HepG2 (cell line): ENCODE data around the gene BBS5. TPM values are rescaled to one million over a fixed set of nuclear protein-coding genes. Genes with fewer than 3 reads are reported as not detected.

Experiments used
- ATAC-seq: fragments of 200-7000 bp; cut with Tn5 transposase; 3 replicates; pipeline ENCODE4 v1.9.1; 2020; ENCODE audit warnings: mild to moderate bottlenecking, moderate library complexity
- BruUV-seq: library from RNA; stranded (reverse); fragments of 400-500 nt; replicated peaks from 2 replicates; lab custom pipeline; 2021; lab: Mats Ljungman, UMichigan
- CTCF ChIA-PET: fragments of 300-600 bp; formaldehyde crosslinking; extraction: SDS; loops from one replicate; lab custom pipeline; 2021; ENCODE audit warnings: low total read pairs, inconsistent platforms, low intra/inter-chr PET ratio; lab: Yijun Ruan, JAX
- POLR2A ChIA-PET: fragments of 350-600 bp; sonication (Branson Sonifier 250); formaldehyde crosslinking; loops from one replicate; lab custom pipeline; 2020; ENCODE audit warnings: antibody characterized with exemption, inconsistent platforms; lab: Yijun Ruan, JAX
- DNase-seq: peaks from one replicate; pipeline ENCODE4 v3.0.0-alpha.2; 2015; ENCODE audit warnings: low spot score
- FAIRE-seq: peaks from 3 replicates; lab custom pipeline; 2011; peaks lifted over from hg19 to GRCh38; lab: Jason Lieb, UNC
- H2AFZ ChIP-seq: one replicate; pipeline ENCODE4 v1.6.1; 2011; ENCODE audit warnings: low read length, inconsistent platforms
- H3K27ac ChIP-seq: fragments of 300-600 bp; 3 replicates; pipeline ENCODE4 v1.8.0; 2011; ENCODE audit warnings: mixed run types, mild to moderate bottlenecking, mixed read lengths, low read length, inconsistent platforms; ENCODE audit not compliant: insufficient read depth; ENCODE audit errors: extremely low read length
- H3K27me3 ChIP-seq, 2 experiments: fragments of 200-600 bp in 1 of 2; 2 replicates in 1 of 2; 3 replicates in 1 of 2; pipeline versions ENCODE4 v1.6.0 to v1.8.0; 2011; ENCODE audit warnings: low read length in 2 of 2, mild to moderate bottlenecking in 2 of 2, moderate library complexity in 2 of 2, inconsistent platforms in 1 of 2; ENCODE audit not compliant: insufficient read depth in 2 of 2, control insufficient read depth in 1 of 2
- H3K36me3 ChIP-seq, 2 experiments: fragments of 200-600 bp in 1 of 2; replicated peaks in 1 of 2; 2 replicates in 1 of 2; 3 replicates in 1 of 2; pipeline versions ENCODE4 v1.5.1 to v1.8.0; 2011; ENCODE audit warnings: low read length in 2 of 2, inconsistent platforms in 1 of 2; ENCODE audit not compliant: insufficient read depth in 2 of 2, control insufficient read depth in 1 of 2
- H3K4me1 ChIP-seq: 2 replicates; pipeline ENCODE4 v1.5.1; 2012; ENCODE audit warnings: low read length, inconsistent platforms; ENCODE audit not compliant: insufficient read depth
- H3K4me2 ChIP-seq: 2 replicates; pipeline ENCODE4 v1.6.0; 2011; ENCODE audit warnings: low read depth, low read length, inconsistent platforms
- H3K4me3 ChIP-seq, 3 experiments: fragments of 200-600 bp in 1 of 3; sonication (generic), shearing (Covaris generic) in 1 of 3; replicated peaks in 1 of 3; 2 replicates each; pipeline ENCODE4 v1.5.1; 2011 to 2016; ENCODE audit warnings: low read length in 3 of 3, inconsistent platforms in 2 of 3, low read depth in 2 of 3, mild to moderate bottlenecking in 2 of 3, control low read depth in 1 of 3, mixed read lengths in 1 of 3; ENCODE audit not compliant: insufficient read depth in 1 of 3
- H3K79me2 ChIP-seq: one replicate; pipeline ENCODE4 v1.6.1; 2011; ENCODE audit warnings: low read length, inconsistent platforms; ENCODE audit not compliant: insufficient read depth
- H3K9ac ChIP-seq: 2 replicates; pipeline ENCODE4 v1.6.0; 2011; ENCODE audit warnings: mild to moderate bottlenecking, low read depth, low read length, inconsistent platforms; ENCODE audit not compliant: insufficient read depth
- H3K9me3 ChIP-seq: 2 replicates; pipeline ENCODE4 v1.5.1; 2012; ENCODE audit warnings: mild to moderate bottlenecking, low read length
- H4K20me1 ChIP-seq: 2 replicates; pipeline ENCODE4 v1.6.0; 2011; ENCODE audit warnings: inconsistent platforms, mild to moderate bottlenecking, low read length, moderate library complexity; ENCODE audit not compliant: insufficient read depth
- AHR ChIP-seq: IDR thresholded peaks from 2 replicates; pipeline ENCODE4 v1.6.1; 2018; ENCODE audit warnings: missing genetic modification reagents, missing compliant biosample characterization
- ARID3A ChIP-seq: IDR thresholded peaks from 2 replicates; pipeline ENCODE4 v1.6.1; 2012; ENCODE audit warnings: low read depth, low read length, improper control_type of control experiment
- CENPX ChIP-seq: sonication (generic); formaldehyde crosslinking; IDR thresholded peaks from 2 replicates; pipeline ENCODE4 v1.9.0; 2021; ENCODE audit warnings: mild to moderate bottlenecking, missing genetic modification reagents, moderate library complexity
- CREB3 ChIP-seq: sonication (generic); formaldehyde crosslinking; IDR thresholded peaks from 2 replicates; pipeline ENCODE4 v1.5.0; 2020; ENCODE audit warnings: missing genetic modification reagents
- HMGXB3 ChIP-seq: sonication (generic); formaldehyde crosslinking; IDR thresholded peaks from 2 replicates; pipeline ENCODE4 v1.4.0; 2020; ENCODE audit warnings: missing genetic modification reagents, borderline replicate concordance
- KDM6A ChIP-seq: IDR thresholded peaks from 2 replicates; pipeline ENCODE4 v1.6.1; 2016; ENCODE audit warnings: low read depth
- NFATC3 ChIP-seq: sonication (generic); formaldehyde crosslinking; IDR thresholded peaks from 2 replicates; pipeline ENCODE4 v1.5.1; 2020; ENCODE audit warnings: mild to moderate bottlenecking, missing genetic modification reagents
- PRDM4 ChIP-seq: sonication (generic); formaldehyde crosslinking; IDR thresholded peaks from 2 replicates; pipeline ENCODE4 v1.9.0; 2021; ENCODE audit warnings: missing genetic modification reagents, borderline replicate concordance
- RBM39 ChIP-seq: fragments of 200-400 bp; formaldehyde crosslinking; IDR thresholded peaks from one replicate; pipeline ENCODE4 v1.6.1; 2018; ENCODE audit warnings: antibody characterized with exemption, mild to moderate bottlenecking, low read depth, low read length; ENCODE audit not compliant: poor library complexity, severe bottlenecking
- SALL2 ChIP-seq: sonication (generic); formaldehyde crosslinking; IDR thresholded peaks from 2 replicates; pipeline ENCODE4 v1.8.1; 2023; ENCODE audit warnings: mild to moderate bottlenecking, missing genetic modification reagents, inconsistent platforms
- TARDBP ChIP-seq: sonication (generic); formaldehyde crosslinking; IDR thresholded peaks from 2 replicates; pipeline ENCODE4 v1.8.0; 2022; ENCODE audit warnings: mild to moderate bottlenecking, missing genetic modification reagents
- ZBTB1 ChIP-seq: sonication (generic); formaldehyde crosslinking; IDR thresholded peaks from 2 replicates; pipeline ENCODE4 v1.4.0; 2020; ENCODE audit warnings: missing genetic modification reagents, borderline replicate concordance
- ZNF251 ChIP-seq: sonication (generic); formaldehyde crosslinking; IDR thresholded peaks from 2 replicates; pipeline ENCODE4 v1.9.0; 2021; ENCODE audit warnings: mild to moderate bottlenecking, missing genetic modification reagents
- ZNF260 ChIP-seq: sonication (generic); formaldehyde crosslinking; IDR thresholded peaks from 2 replicates; pipeline ENCODE4 v1.4.0; 2020; ENCODE audit warnings: missing genetic modification reagents, low read depth, mild to moderate bottlenecking, borderline replicate concordance
- ZNF337 ChIP-seq: sonication (generic); formaldehyde crosslinking; IDR thresholded peaks from 2 replicates; pipeline ENCODE4 v1.5.1; 2020; ENCODE audit warnings: missing genetic modification reagents, low read depth, mild to moderate bottlenecking, borderline replicate concordance
- ZNF543 ChIP-seq: sonication (generic); formaldehyde crosslinking; IDR thresholded peaks from 2 replicates; pipeline ENCODE4 v1.4.0; 2020; ENCODE audit warnings: mild to moderate bottlenecking, missing genetic modification reagents
- ZSCAN12 ChIP-seq: sonication (generic); formaldehyde crosslinking; IDR thresholded peaks from 2 replicates; pipeline ENCODE4 v1.9.0; 2021; ENCODE audit warnings: mild to moderate bottlenecking, missing genetic modification reagents
- in situ Hi-C: cut with HindIII; loops from 2 replicates; pipeline ENCODE4 v1.10.0; 2017; ENCODE audit warnings: low pct_unique_long_range_greater_than_20kb; ENCODE audit not compliant: extremely low pct_ligation_motif_present
- intact Hi-C: fragments of 100-400 bp; cut with micrococcal nuclease; formaldehyde crosslinking; loops from one replicate; pipeline ENCODE4 v1.10.0; 2022; ENCODE audit not compliant: unreplicated experiment
- polyA plus RNA-seq, 8 experiments: library from polyadenylated mRNA; depleted of rRNA in 3 of 8; stranded (reverse) in 7 of 8; unstranded in 1 of 8; fragments of >200 nt; fragmentation: Illumina TruSeq in 4 of 8; extraction: Trizol in 4 of 8; gene quantifications; 2 replicates each; pipeline versions ENCODE4 v1.2.1 to v1.2.3, GENCODE V29; 2011 to 2016; ENCODE audit warnings: low read depth in 4 of 8, missing spikeins in 1 of 8, mixed read lengths in 1 of 8; ENCODE audit not compliant: insufficient read depth in 1 of 8
- total RNA-seq, 5 experiments: library from RNA; depleted of rRNA; stranded (reverse); fragments of >200 nt; fragmentation: Illumina TruSeq; extraction: Trizol; gene quantifications; 2 replicates each; pipeline ENCODE4 v1.2.3, GENCODE V29; 2016; ENCODE audit warnings: low read depth in 1 of 5

BBS5 gene
- total and polyA plus RNA-seq, 2 of the 13 experiments (the other 11 are each of a cell fraction or from before 2014, with no cell fraction given), result 1.8 to 4.5 TPM

GRCh38 chr2:169446452-169446851 is 32.8 kb upstream of the BBS5 start:
- Histone ChIP-seq H3K4me2 (no peak overlapping the region), H3K4me1 (no peaks in the 10 kb centered on the region), H3K27ac (no peak overlapping the region), H2AFZ (no peak overlapping the region), H3K79me2 (no peaks in the 10 kb centered on the region), H3K9ac (no peak overlapping the region), H3K4me3 (no peak overlapping the region), H3K9me3 (no peaks in the 10 kb centered on the region), H3K27me3 (peaks cover 0 to 8% of the 10 kb centered on the region in 2 experiments; a peak in 1 of 5 replicates), H4K20me1 (no peaks in the 10 kb centered on the region), H3K36me3 (no peaks in the 10 kb centered on the region)
- no TSS peak for BruUV-seq
- intact Hi-C loops, result no loop called here
- ChIA-PET CTCF (no interaction called here), POLR2A (no interaction called here)
- in situ Hi-C loops, result loop anchor here (5.0 kb wide), 1 partner anchor 331 kb away; no protein-coding TSS in a partner anchor
- no peak for DNase-seq
- no peak for FAIRE-seq
- no peak for ATAC-seq
- TF ChIP-seq ZSCAN12 (CRISPR knock-in tag), result no peak
- TF ChIP-seq ARID3A, result no peak
- no peak for TF ChIP-seq PRDM4
- TF ChIP-seq AHR (CRISPR knock-in tag), result no peak
- no peak for TF ChIP-seq CENPX (CRISPR knock-in tag)
- no peak for TF ChIP-seq ZNF337
- TF ChIP-seq ZNF543, result no peak
- TF ChIP-seq CREB3, result no peak
- no peak for TF ChIP-seq ZNF251 (CRISPR knock-in tag)
- TF ChIP-seq SALL2 (CRISPR knock-in tag), result no peak
- TF ChIP-seq RBM39, result no peak
- TF ChIP-seq NFATC3 (CRISPR knock-in tag), result no peak
- TF ChIP-seq HMGXB3 (CRISPR knock-in tag), result no peak
- no peak for TF ChIP-seq ZNF260 (CRISPR knock-in tag)
- TF ChIP-seq TARDBP, result no peak
- no peak for TF ChIP-seq KDM6A (CRISPR knock-in tag)
- no peak for TF ChIP-seq ZBTB1 (CRISPR knock-in tag)
